8988T (cell line): ENCODE measurements around the gene PLCZ1.
"Not testable (repeated sequence)": the region's sequence is repeated elsewhere in the genome, so short reads cannot be mapped to it uniquely, and the experiment has no call there.

ENCODE experiments used
- DNase-seq: peaks from one replicate; pipeline ENCODE4 v3.0.0; 2011

Gene PLCZ1, protein sequence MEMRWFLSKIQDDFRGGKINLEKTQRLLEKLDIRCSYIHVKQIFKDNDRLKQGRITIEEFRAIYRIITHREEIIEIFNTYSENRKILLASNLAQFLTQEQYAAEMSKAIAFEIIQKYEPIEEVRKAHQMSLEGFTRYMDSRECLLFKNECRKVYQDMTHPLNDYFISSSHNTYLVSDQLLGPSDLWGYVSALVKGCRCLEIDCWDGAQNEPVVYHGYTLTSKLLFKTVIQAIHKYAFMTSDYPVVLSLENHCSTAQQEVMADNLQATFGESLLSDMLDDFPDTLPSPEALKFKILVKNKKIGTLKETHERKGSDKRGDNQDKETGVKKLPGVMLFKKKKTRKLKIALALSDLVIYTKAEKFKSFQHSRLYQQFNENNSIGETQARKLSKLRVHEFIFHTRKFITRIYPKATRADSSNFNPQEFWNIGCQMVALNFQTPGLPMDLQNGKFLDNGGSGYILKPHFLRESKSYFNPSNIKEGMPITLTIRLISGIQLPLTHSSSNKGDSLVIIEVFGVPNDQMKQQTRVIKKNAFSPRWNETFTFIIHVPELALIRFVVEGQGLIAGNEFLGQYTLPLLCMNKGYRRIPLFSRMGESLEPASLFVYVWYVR

GRCh38 chr12:18737819-18738218 lies at the start of gene PLCZ1, which contains the start of gene CAPZA3:
Gene PLCZ1, minus strand, starts transcription at chr12:18738012. Its CDS starts 641 bp downstream, at chr12:18737371.
Gene CAPZA3, plus strand, starts transcription at chr12:18738119. Its CDS starts 150 bp downstream, at chr12:18738269.
- DNase-seq = no peak

- not testable (repeated sequence) for DNase-seq
These were observed 47.7 kb upstream of the PLCZ1 start for GRCh38 chr12:18785465-18785864.

GRCh38 chr12:18782827-18783226 lies 45.0 kb upstream of the PLCZ1 start:
- no peak for DNase-seq

- not testable (repeated sequence) for DNase-seq
These were observed 28.7 kb upstream of the PLCZ1 start for GRCh38 chr12:18766479-18766878.

- no peak for DNase-seq
These were observed 17.5 kb upstream of the PLCZ1 start for GRCh38 chr12:18755341-18755740.

DNA sequence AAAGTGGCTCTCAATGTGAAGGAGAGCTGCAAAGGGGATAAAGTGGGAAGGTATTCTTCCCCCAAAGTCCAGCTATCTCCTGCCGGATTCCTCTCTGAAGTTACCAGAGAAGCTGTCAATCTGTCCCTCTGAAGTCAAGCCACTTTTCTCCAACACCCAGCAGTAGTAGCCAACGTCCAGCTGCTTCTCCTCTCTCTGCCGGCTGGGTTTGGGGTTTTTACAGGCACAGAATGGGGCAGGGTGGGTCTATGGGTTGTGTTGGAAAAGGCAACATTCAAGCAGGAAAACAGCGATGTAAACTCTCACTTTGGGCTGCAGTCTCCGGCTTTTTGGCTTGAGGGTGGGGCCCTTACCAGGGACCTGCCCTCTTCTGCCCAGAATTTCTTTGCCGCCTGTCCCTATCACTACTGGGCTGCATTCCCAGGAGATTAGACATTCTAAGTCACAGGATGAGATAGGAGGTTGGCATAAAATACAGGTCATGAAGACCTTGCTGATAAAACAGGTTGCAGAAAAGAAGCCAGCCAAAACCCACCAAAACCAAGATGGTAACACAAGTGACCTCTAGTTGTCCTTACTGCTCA lies 16.4 kb upstream of the PLCZ1 start:
- no peak for DNase-seq

- no peak for DNase-seq
These were observed 15.8 kb upstream of the PLCZ1 start for GRCh38 chr12:18753481-18754123.

DNA sequence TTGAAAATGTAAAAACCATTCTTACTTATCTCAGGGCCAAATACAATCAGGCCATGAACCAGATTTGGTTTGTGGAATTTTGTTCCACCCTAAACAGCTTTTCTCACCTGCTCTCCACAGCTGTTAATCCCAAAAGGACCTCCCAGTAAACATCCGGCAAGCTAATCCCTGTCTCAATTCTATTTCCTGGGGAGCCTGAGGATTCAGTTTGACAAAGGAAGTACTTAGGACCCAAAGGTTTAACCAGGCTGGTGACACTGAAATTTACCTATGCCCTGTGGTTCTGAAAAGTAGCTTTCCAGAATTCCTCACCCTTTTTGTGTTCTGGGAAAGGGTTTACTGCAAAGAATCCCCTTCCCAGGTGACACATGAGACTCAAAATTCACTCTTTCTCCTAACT lies 15.1 kb upstream of the PLCZ1 start:
- DNase-seq = no peak

GRCh38 chr12:18752280-18752920 lies 14.6 kb upstream of the PLCZ1 start:
- no peak for DNase-seq

DNA sequence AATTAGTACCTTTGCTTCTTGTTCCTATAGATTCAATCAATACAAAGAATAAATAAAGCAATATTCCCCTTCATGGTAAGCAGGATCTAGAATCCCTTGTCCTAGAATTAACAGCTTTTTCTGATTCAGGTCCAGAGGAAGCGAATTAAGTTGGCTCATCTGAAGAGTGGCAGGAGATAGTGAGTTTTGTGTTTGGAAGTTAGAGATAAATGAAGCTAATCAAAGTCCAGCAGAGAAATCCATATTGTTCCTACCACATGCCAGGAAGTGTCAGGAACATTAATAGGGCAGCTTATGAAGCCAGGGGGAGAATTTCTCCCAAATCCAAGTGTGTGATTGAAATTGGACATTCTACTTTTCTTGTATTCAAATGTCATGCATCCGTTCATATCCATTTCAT lies 14.1 kb upstream of the PLCZ1 start:
- DNase-seq = no peak

- DNase-seq = no peak
These were observed 12.3 kb upstream of the PLCZ1 start for GRCh38 chr12:18750085-18750484.

GRCh38 chr12:18749386-18749957 lies 11.7 kb upstream of the PLCZ1 start:
- no peak for DNase-seq

GRCh38 chr12:18747895-18748294 lies 10.1 kb upstream of the PLCZ1 start:
- DNase-seq = no peak

DNA sequence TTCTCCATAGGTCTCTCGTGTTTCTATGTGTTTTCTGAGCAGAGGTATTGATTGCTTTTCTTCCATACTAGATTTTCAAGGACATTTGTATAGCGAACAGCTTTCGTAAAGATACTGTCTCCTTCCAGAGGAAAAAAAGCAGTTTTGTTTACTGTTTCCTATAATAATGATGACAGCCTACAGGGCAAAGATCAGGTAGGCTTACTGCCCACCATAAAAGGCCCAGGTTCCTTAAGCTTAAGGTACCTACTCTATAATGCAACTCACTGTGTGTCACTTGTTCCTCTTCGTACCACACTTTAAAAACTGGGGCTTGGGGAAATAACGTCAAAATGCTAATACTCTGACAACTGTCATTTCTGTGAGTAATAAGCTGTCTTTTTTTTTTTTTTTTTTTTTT lies 6.7 kb downstream of the PLCZ1 start:
- no peak for DNase-seq

DNA sequence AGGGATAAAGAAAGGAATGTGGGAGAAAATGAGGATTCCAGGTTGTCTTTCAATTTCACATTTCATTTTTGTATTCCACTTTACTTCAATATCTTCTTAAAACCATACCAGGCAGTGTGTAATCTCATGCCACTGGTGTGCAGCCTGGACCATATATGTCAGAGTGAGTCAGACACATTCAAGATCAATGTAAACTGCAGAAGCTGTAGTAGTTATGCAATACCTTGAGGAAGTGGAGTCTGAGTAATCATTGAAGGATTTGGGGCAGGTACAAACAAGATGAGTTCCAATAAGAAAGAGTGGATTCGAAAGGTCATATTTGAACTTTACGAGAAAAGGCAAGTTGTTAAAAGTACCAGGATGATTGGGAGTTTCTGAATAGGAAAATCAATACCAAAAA lies 14.1 kb downstream of the PLCZ1 start:
- no peak for DNase-seq

- no peak for DNase-seq
These were observed 16.4 kb downstream of the PLCZ1 start for GRCh38 chr12:18721452-18721851.

DNA sequence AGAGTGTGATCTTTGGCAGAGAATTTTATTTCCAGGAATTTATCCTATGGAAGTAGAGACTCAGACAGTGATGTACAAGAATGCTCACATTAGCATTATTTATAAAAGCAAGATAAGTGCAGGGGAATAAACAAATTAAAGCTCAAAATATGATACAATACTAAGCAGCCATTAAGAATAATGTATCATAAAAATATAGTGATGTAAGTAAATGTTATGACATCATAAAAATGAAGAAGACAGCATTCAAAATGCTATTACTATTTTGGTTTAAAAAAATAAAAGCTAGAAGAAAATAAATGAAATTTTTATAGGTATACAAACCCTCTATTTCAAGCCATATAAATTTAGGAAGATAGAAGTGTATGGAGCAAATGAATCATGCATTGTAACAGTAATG lies 17.1 kb downstream of the PLCZ1 start:
- DNase-seq = no peak

- no peak for DNase-seq
These were observed 17.8 kb downstream of the PLCZ1 start for GRCh38 chr12:18719922-18720510.

GRCh38 chr12:18718462-18718861 lies 19.4 kb downstream of the PLCZ1 start:
- no peak for DNase-seq

- DNase-seq = no peak
These were observed 21.6 kb downstream of the PLCZ1 start for GRCh38 chr12:18716236-18716635.

DNA sequence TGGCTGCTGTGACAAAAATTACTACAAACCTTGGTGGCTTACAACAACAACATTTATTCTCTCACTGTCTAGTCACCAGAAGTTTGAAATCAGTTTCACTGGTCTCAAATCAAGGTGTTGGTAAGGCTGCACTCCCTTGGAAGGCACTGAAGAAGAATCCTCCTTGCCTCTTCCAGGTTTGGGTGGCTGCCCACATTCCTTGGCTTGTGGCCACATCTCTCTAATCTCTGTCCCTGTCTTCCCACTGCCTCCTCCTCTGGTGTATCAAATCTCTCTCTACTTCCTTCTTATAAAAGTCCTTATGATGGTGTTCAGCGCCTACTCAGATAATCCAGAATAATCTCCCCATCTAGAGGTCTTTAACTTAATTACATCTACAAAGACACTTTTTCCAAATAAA lies 31.0 kb downstream of the PLCZ1 start:
- no peak for DNase-seq

DNA sequence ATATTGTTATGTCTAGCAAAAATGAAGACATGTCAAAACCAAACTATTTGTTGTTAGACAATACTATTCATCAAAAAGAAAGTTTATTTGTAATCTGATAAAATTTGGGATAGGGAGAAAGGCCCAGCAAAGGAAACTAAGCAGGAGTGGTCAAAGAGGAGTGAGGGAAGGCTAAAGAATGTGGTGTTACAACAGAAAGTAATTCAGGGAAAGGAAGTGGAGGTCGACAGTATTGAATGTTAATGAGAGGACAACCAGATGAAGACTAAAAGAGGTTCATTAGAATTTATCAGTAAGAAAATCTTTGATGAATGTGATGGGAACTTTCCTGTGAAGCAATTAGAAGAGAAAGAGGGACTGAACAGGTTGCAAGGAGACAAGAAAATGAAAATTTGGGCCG lies 33.9 kb downstream of the PLCZ1 start:
- no peak for DNase-seq
